Rectal smooth muscle tissue (tissue), 1 donor: ENCODE measurements around the gene MUC7.

ENCODE experiments used
- H3K27ac ChIP-seq: one replicate; pipeline ENCODE4 v1.7.0; 2013; ENCODE audit warnings: low read depth, low read length, inconsistent platforms
- H3K27me3 ChIP-seq: one replicate; pipeline ENCODE4 v1.7.0; 2013; ENCODE audit warnings: low read length; ENCODE audit not compliant: control insufficient read depth, insufficient read depth
- H3K36me3 ChIP-seq: one replicate; pipeline ENCODE4 v1.7.0; 2013; ENCODE audit warnings: low read length; ENCODE audit not compliant: control insufficient read depth, insufficient read depth
- H3K4me1 ChIP-seq: one replicate; pipeline ENCODE4 v1.7.0; 2013; ENCODE audit warnings: low read length; ENCODE audit not compliant: control insufficient read depth, insufficient read depth
- H3K4me3 ChIP-seq: one replicate; pipeline ENCODE4 v1.7.0; 2013; ENCODE audit warnings: low read length
- H3K9ac ChIP-seq: one replicate; pipeline ENCODE4 v1.7.0; 2013; ENCODE audit warnings: low read length

Gene MUC7

GRCh38 chr4:70504733-70505132, 32.7 kb downstream of the MUC7 start:
- Histone ChIP-seq H3K27ac (no peak overlapping the region), H3K4me3 (no peak overlapping the region), H3K27me3 (no peaks in the 10 kb centered on the region), H3K9ac (no peak overlapping the region), H3K36me3 (no peaks in the 10 kb centered on the region), H3K4me1 (no peaks in the 10 kb centered on the region)

GRCh38 chr4:70505151-70505748, 33.3 kb downstream of the MUC7 start:
- Histone ChIP-seq H3K27me3 (no peaks in the 10 kb centered on the region), H3K27ac (no peak overlapping the region), H3K36me3 (no peaks in the 10 kb centered on the region), H3K4me3 (no peak overlapping the region), H3K9ac (no peak overlapping the region), H3K4me1 (no peaks in the 10 kb centered on the region)

- H3K9ac ChIP-seq, result no peak overlapping the region
- no peak overlapping the region for H3K27ac ChIP-seq
- H3K4me3 ChIP-seq, result no peak overlapping the region
- H3K4me1 ChIP-seq, result no peaks in the 10 kb centered on the region
- H3K27me3 ChIP-seq, result no peaks in the 10 kb centered on the region
- no peaks in the 10 kb centered on the region for H3K36me3 ChIP-seq
These were observed 36.8 kb downstream of the MUC7 start for GRCh38 chr4:70508801-70509200.

- H3K27ac ChIP-seq, result no peak overlapping the region
- H3K27me3 ChIP-seq, result no peaks in the 10 kb centered on the region
- no peak overlapping the region for H3K4me3 ChIP-seq
- H3K4me1 ChIP-seq, result no peaks in the 10 kb centered on the region
- no peak overlapping the region for H3K9ac ChIP-seq
- H3K36me3 ChIP-seq, result no peaks in the 10 kb centered on the region
These were observed 39.4 kb downstream of the MUC7 start for GRCh38 chr4:70511365-70511764.

GRCh38 chr4:70515367-70516250, 43.6 kb downstream of the MUC7 start:
- H3K4me1 ChIP-seq, result no peaks in the 10 kb centered on the region
- H3K27ac ChIP-seq, result no peak overlapping the region
- H3K36me3 ChIP-seq, result no peaks in the 10 kb centered on the region
- H3K9ac ChIP-seq, result no peak overlapping the region
- H3K4me3 ChIP-seq, result no peak overlapping the region
- H3K27me3 ChIP-seq, result no peaks in the 10 kb centered on the region

GRCh38 chr4:70518269-70518668, 46.3 kb downstream of the MUC7 start, which contains the start of gene AMTN:
Gene AMTN, plus strand, starts transcription at chr4:70518569. Its CDS starts 209 bp downstream, at chr4:70518778.
- Histone ChIP-seq H3K9ac (no peak within 1 kb of the TSS), H3K4me3 (no peak within 1 kb of the TSS), H3K4me1 (no peaks in the 10 kb centered on the region), H3K36me3 (no peaks in the 10 kb centered on the region), H3K27ac (no peak within 1 kb of the TSS), H3K27me3 (no peaks in the 10 kb centered on the region)

GRCh38 chr4:70518716-70519115, 46.7 kb downstream of the MUC7 start:
- no peaks in the 10 kb centered on the region for H3K36me3 ChIP-seq

GRCh38 chr4:70522626-70523025, 50.6 kb downstream of the MUC7 start:
- Histone ChIP-seq H3K27ac (no peak overlapping the region), H3K9ac (no peak overlapping the region), H3K4me1 (no peaks in the 10 kb centered on the region)

More at GRCh38 chr4:70518716-70519115, 46.7 kb downstream of the MUC7 start:
- Histone ChIP-seq H3K4me1 (no peaks in the 10 kb centered on the region), H3K27ac (no peak overlapping the region), H3K4me3 (no peak overlapping the region), H3K27me3 (no peaks in the 10 kb centered on the region), H3K9ac (no peak overlapping the region)

GRCh38 chr4:70530997-70531396, 59.0 kb downstream of the MUC7 start:
- Histone ChIP-seq H3K27me3 (peaks cover 2% of the 10 kb centered on the region), H3K36me3 (no peaks in the 10 kb centered on the region), H3K4me1 (no peaks in the 10 kb centered on the region), H3K4me3 (no peak overlapping the region), H3K9ac (no peak overlapping the region), H3K27ac (no peak overlapping the region)

More at GRCh38 chr4:70522626-70523025, 50.6 kb downstream of the MUC7 start:
- no peak overlapping the region for H3K4me3 ChIP-seq
- no peaks in the 10 kb centered on the region for H3K27me3 ChIP-seq
- no peaks in the 10 kb centered on the region for H3K36me3 ChIP-seq

GRCh38 chr4:70531981-70532380, 60.0 kb downstream of the MUC7 start:
- Histone ChIP-seq H3K36me3 (no peaks in the 10 kb centered on the region), H3K9ac (no peak overlapping the region), H3K27me3 (peaks cover 2% of the 10 kb centered on the region), H3K27ac (no peak overlapping the region), H3K4me3 (no peak overlapping the region), H3K4me1 (no peaks in the 10 kb centered on the region)
